Measurements from ENCODE around the gene DYNLRB1. TPM values are rescaled to one million over a fixed set of nuclear protein-coding genes. Genes with fewer than 3 reads are reported as not detected.
A peak's percentile ranks its signal among the peaks of the same experiment; 100 is the strongest.

The DYNLRB1 gene
- total RNA-seq, 4 donors from 2014 or later: 77.6 to 181 (median 135) TPM

DNA sequence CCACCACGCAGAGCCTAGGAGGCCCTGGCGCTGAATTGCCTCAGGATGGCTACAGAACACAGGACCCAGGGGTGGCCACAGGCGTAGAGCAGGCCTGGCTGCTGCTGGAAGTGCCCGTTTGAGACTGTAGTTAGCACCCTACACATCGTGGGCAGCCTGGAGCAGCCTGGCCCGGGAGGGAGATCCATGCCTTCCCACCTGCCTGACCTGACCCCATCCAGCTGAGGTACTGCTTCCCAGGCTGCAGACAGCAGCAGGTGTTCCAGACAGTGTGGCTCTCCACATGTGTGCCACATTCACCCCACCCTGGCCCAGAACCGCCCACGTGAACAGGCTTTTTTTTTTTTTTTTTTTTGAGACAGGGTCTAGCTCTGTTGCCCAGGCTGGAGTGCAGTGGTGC, 21.4 kb downstream of the DYNLRB1 start:
- DNase-seq: no peak
- Histone ChIP-seq H3K9me3 (no peaks in the 10 kb centered on the region), H3K27me3 (no peaks in the 10 kb centered on the region), H3K4me3 (no peak overlapping the region), H3K27ac (no peak overlapping the region), H3K4me1 (no peaks in the 10 kb centered on the region), H3K36me3 (peaks cover 0 to 91% (median 0%) of the 10 kb centered on the region in 3 donors)
- no peak for TF ChIP-seq POLR2A (IDR thresholded peaks at IDR 0.05)
- TF ChIP-seq, protein P1, sequence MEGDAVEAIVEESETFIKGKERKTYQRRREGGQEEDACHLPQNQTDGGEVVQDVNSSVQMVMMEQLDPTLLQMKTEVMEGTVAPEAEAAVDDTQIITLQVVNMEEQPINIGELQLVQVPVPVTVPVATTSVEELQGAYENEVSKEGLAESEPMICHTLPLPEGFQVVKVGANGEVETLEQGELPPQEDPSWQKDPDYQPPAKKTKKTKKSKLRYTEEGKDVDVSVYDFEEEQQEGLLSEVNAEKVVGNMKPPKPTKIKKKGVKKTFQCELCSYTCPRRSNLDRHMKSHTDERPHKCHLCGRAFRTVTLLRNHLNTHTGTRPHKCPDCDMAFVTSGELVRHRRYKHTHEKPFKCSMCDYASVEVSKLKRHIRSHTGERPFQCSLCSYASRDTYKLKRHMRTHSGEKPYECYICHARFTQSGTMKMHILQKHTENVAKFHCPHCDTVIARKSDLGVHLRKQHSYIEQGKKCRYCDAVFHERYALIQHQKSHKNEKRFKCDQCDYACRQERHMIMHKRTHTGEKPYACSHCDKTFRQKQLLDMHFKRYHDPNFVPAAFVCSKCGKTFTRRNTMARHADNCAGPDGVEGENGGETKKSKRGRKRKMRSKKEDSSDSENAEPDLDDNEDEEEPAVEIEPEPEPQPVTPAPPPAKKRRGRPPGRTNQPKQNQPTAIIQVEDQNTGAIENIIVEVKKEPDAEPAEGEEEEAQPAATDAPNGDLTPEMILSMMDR (IDR thresholded peaks at IDR 0.05): no peak

DNA sequence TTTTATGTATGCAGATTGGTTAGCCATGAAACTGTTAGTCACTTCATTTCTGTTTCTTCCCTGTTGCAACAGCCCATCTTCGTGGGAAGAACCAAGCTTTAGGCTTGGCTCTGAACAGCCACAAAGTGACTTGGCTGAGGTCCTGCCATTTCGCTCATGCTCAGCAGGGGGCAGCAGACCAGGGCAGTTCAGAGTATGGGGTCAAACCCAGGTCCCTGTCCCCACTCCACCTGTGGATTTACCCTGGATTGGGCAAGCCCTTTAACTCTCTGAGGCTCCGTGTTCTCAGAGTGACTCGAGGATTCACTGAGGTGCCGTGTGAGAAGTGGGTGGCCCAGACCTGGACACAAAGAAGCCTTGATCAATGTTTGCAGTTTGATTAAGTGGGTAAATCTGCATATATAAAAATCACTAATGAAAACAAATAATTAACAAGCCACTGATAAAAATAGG, 22.5 kb downstream of the DYNLRB1 start:
- H3K36me3 ChIP-seq: peaks cover 0 to 81% (median 0%) of the 10 kb centered on the region in 3 donors

DNA sequence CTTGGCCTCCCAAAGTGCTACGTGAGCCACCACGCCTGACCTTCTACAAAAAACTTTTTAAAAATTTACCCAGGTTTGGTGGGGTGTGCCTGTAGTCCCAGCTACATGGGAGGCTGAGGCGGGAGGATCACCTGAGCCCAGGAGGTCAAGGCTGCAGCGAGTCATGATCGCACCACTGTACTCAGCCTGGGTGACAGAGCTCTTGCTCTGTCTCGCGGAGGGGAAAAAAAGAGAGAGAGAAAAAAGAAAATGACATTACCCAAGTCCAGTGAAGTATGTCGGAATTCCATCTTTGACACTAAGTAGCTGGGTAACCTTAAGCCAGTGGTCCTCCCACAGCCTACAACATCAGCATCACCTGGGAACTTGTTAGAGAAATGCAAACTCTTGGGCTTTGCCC, 23.5 kb downstream of the DYNLRB1 start:
- no peak for TF ChIP-seq POLR2A (IDR thresholded peaks at IDR 0.05)
- TF ChIP-seq, protein P1 (IDR thresholded peaks at IDR 0.05): no peak
- H3K36me3 ChIP-seq: peaks cover 0 to 70% (median 0%) of the 10 kb centered on the region in 3 donors
- H3K27ac ChIP-seq: no peak overlapping the region
- no peak overlapping the region for H3K4me3 ChIP-seq
- H3K9me3 ChIP-seq: no peaks in the 10 kb centered on the region
- H3K4me1 ChIP-seq: peaks cover 0 to 12% (median 0%) of the 10 kb centered on the region in 4 donors
- no peak for DNase-seq
- no peaks in the 10 kb centered on the region for H3K27me3 ChIP-seq

More for the DNA sequence above, 22.5 kb downstream of the DYNLRB1 start:
- no peaks in the 10 kb centered on the region for H3K9me3 ChIP-seq
- peaks cover 0 to 2% (median 0%) of the 10 kb centered on the region in 4 donors for H3K4me1 ChIP-seq
- H3K27me3 ChIP-seq: no peaks in the 10 kb centered on the region
- no peak for TF ChIP-seq POLR2A (IDR thresholded peaks at IDR 0.05)
- TF ChIP-seq, protein P1 (IDR thresholded peaks at IDR 0.05): peak; percentile 57 to 73 (median 68)
- no peak overlapping the region for H3K27ac ChIP-seq
- peak in 2 of 3 donors; percentile 51 to 82 for DNase-seq
- no peak overlapping the region for H3K4me3 ChIP-seq

DNA sequence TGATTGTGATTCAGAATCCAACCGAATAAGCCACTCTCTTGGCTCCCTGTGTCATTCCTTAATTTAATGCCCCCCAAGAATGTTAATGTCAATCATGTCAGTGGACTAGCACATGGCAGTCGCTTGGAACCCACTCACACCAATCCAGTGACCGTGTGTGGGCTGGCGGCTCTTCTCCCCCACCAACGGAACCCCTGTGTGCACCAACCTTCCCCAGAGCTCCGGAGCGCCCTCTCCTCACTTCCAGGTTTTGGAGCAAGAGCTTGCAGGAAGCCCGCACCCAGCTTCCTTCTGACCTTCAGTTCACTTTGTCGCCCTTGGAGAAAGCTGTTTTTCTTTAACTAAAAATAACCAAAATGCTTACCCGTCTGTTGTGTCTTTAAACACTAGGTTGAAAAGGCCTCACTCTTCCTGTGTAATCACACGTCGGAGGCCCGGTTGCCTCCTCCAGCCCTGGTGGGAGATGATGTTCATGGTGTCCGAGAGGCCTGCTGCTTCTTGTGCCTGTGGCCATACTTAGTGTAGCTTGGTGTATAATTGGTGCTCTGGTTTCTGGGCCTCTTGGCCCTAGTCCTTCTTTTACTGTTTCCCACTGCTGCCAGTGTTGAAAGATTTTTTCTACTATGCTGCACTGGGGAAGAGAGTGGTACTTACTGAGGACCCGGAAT, 24.5 kb downstream of the DYNLRB1 start:
- Histone ChIP-seq H3K36me3 (peaks cover 0 to 60% (median 0%) of the 10 kb centered on the region in 3 donors), H3K9me3 (no peaks in the 10 kb centered on the region), H3K4me1 (peaks cover 0 to 13% (median 0%) of the 10 kb centered on the region in 4 donors), H3K4me3 (no peak overlapping the region), H3K27ac (no peak overlapping the region), H3K27me3 (no peaks in the 10 kb centered on the region)
- no peak for DNase-seq
- no peak for TF ChIP-seq POLR2A (IDR thresholded peaks at IDR 0.05)

DNA sequence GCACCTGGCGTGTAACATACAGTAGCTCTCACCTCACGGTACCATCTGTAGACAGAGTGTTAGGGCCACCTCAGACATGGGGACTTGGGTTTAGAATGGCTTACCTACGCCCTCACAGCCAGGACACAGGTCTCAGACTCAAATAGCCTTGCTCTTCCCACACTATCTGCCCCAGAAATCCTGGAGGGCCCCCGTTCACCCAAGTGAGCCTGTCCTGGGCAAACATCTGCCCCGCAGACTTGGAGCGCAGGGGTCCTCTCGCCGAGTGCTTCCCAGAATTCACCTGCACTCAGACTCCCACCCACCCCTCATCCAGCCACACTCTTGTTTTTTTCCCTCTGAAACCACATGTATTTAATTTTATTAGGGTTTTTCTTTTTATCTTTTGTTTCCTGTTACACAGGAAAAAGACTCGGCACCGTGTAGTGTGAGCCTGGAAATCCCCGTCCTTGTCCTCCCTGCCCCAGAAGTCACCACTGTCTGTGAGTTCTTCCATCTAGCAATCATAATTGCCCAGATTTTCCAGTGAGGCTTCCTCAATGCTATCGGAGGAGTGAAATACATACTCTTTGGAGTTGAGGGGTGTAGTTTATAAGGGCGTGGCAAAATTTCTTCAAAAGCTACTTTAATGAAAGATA, 25.2 kb downstream of the DYNLRB1 start:
- H3K36me3 ChIP-seq: peaks cover 0 to 54% (median 0%) of the 10 kb centered on the region in 3 donors

More for the DNA sequence above, 25.2 kb downstream of the DYNLRB1 start:
- TF ChIP-seq, protein P1 (IDR thresholded peaks at IDR 0.05): no peak
- TF ChIP-seq POLR2A (IDR thresholded peaks at IDR 0.05): no peak
- no peak overlapping the region for H3K27ac ChIP-seq
- no peaks in the 10 kb centered on the region for H3K9me3 ChIP-seq
- no peak for DNase-seq
- no peak overlapping the region for H3K4me3 ChIP-seq
- H3K4me1 ChIP-seq: peaks cover 0 to 13% (median 0%) of the 10 kb centered on the region in 4 donors
- H3K27me3 ChIP-seq: no peaks in the 10 kb centered on the region

Data from Peyer's patch (tissue), 4 donors.